Lower leg skin (tissue), 4 donors: ENCODE results near the gene IPO11. TPM values are rescaled to one million over a fixed set of nuclear protein-coding genes. Genes with fewer than 3 reads are reported as not detected.
"Not testable (repeated sequence)": the region's sequence is repeated elsewhere in the genome, so short reads cannot be mapped to it uniquely, and the experiment has no call there.

Experiments
- DNase-seq, 2 donors: peaks; one replicate each; pipeline ENCODE4 v3.0.0-alpha.2; 2019; ENCODE audit warnings: low spot score in 2 of 2
- H3K4me3 ChIP-seq: fragments of 200-600 bp; sonication (generic); 2 replicates; pipeline ENCODE4 v1.5.1; 2017; ENCODE audit warnings: mild to moderate bottlenecking, low read depth; ENCODE audit not compliant: poor library complexity, severe bottlenecking
- POLR2A ChIP-seq, 2 donors: fragments of 450-650 bp; IDR thresholded peaks; one replicate each; pipeline ENCODE4 v1.6.1; 2016 to 2017; ENCODE audit warnings: antibody characterized with exemption in 2 of 2, mild to moderate bottlenecking in 1 of 2, moderate library complexity in 1 of 2
- WGBS, 2 donors: methylation state at CpG; one replicate each; pipeline ENCODE4 v1.1.5; 2018; 5-methylcytosine and 5-hydroxymethylcytosine counted together
- intact Hi-C: fragments of 100-400 bp; cut with DNase I; formaldehyde crosslinking; loops from one replicate; pipeline ENCODE4 v1.15.0; 2023; ENCODE audit warnings: low total_unique reads
- total RNA-seq, 4 donors: library from RNA; depleted of rRNA; stranded (reverse); fragments of >200 nt; gene quantifications; one replicate each; pipeline ENCODE4 v1.1.0, GENCODE V29; 2016
- TF ChIP-seq, protein P1 (sequence below), 3 donors: fragments of 450-650 bp; IDR thresholded peaks; one replicate each; pipeline ENCODE4 v1.5.1; 2016; ENCODE audit warnings: antibody characterized with exemption in 3 of 3, mild to moderate bottlenecking in 3 of 3, moderate library complexity in 2 of 3

Gene IPO11
- total RNA-seq, 4 donors from 2014 or later = 12.9 to 21.8 (median 15.2) TPM

DNA sequence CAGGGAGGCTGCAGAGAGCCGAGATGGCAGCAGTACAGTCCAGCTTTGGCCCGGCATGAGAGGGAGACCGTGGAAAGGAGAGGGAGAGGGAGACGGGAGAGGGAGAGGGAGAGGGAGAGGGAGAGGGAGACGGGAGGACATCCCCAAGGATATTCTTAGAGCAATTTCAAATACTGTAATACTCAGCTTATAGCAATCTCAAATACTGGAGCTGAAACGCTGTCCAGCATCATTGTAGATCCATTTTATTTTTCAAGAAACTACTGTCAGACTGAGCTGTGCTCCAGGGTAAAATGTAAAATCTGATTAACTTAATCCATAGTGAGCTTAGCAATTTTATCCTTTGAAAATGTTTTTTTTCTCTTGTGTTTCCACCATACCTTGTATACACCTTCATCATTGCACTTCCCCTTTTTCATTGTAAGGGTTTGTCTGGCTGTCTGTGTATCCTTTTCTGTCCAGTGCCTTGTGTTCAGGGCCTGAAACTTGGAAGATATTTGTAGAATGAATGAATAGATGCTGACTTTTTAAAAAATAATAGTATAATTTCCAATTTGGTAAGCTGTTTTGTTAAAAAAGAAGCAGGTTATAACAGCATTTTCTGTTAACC is 102.1 kb downstream of the IPO11 start:
- TF ChIP-seq, protein P1, sequence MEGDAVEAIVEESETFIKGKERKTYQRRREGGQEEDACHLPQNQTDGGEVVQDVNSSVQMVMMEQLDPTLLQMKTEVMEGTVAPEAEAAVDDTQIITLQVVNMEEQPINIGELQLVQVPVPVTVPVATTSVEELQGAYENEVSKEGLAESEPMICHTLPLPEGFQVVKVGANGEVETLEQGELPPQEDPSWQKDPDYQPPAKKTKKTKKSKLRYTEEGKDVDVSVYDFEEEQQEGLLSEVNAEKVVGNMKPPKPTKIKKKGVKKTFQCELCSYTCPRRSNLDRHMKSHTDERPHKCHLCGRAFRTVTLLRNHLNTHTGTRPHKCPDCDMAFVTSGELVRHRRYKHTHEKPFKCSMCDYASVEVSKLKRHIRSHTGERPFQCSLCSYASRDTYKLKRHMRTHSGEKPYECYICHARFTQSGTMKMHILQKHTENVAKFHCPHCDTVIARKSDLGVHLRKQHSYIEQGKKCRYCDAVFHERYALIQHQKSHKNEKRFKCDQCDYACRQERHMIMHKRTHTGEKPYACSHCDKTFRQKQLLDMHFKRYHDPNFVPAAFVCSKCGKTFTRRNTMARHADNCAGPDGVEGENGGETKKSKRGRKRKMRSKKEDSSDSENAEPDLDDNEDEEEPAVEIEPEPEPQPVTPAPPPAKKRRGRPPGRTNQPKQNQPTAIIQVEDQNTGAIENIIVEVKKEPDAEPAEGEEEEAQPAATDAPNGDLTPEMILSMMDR (IDR thresholded peaks at IDR 0.05) = no peak
- no peak for TF ChIP-seq POLR2A (IDR thresholded peaks at IDR 0.05)
- intact Hi-C loops = no loop called here
- no peak for DNase-seq
- no peak overlapping the region for H3K4me3 ChIP-seq
- 80 to 86% methylated on average over 6 of the region's 6 CpGs for WGBS, 2 donors

DNA sequence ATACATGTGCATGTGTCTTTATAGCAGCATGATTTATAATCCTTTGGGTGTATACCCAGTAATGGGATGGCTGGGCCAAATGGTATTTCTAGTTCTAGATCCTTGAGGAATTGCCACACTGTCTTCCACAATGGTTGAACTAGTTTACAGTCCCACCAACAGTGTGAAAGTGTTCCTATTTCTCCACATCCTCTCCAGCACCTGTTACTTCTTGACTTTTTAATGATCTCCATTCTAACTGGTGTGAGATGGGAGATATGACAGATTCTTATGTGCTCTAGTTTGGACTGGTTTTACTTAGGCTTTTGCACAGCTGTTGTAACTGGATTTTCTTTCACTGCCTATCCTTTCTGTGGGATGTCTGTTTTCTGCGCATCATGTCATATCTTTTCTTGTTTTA is 108.2 kb downstream of the IPO11 start:
- intact Hi-C loops, DNase-seq, H3K4me3 ChIP-seq: not testable (repeated sequence)
- 100% methylated on average over 1 of the region's 1 CpG for WGBS, 2 donors

DNA sequence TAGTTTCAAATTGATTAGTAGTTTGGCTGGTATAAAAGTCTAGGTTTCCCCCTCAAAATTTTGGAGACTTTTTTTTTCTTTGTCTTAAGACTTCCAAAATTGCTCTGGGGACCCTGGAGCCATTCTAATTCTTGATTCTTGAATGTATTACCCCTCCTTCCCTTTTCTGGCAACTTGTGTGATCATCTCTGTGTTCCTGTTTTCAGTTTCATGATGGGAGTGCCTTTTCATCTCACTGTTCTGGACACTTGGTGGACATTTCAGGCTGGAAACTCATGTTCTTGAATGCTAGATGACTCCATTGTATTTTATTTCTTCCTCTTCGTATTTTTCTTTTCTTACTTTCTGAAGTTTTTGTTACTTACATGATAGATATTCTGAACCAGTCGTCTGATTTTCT is 108.8 kb downstream of the IPO11 start:
- TF ChIP-seq, protein P1 (IDR thresholded peaks at IDR 0.05) = no peak
- no peak for TF ChIP-seq POLR2A (IDR thresholded peaks at IDR 0.05)
- no peak overlapping the region for H3K4me3 ChIP-seq
- DNase-seq = no peak
- 63 to 77% methylated on average over 2 of the region's 2 CpGs for WGBS, 2 donors
- intact Hi-C loops = no loop called here

DNA sequence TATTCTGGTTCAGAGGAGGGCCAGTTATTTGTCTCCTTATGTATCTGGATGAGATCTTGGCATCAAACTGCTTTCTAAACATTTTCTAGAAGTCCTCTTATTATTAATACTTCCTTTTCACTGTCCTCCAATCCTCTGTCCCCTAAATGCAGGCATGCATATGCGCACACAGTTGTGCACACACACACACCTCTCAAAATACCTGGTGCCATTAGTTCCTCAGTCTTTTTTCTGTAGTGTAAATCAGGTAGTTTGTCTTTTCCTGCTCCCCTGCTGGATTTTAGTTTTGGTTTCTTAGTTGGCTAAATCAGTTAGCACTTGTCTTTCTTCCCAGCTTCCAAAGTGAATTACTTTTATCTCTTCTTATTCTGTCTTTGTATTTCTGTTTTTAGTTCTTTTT is 110.2 kb downstream of the IPO11 start:
- intact Hi-C loops = no loop called here
- 95 to 100% methylated on average over 1 of the region's 1 CpG for WGBS, 2 donors
- TF ChIP-seq POLR2A (IDR thresholded peaks at IDR 0.05) = no peak
- TF ChIP-seq, protein P1 (IDR thresholded peaks at IDR 0.05) = no peak
- no peak for DNase-seq
- H3K4me3 ChIP-seq = no peak overlapping the region

DNA sequence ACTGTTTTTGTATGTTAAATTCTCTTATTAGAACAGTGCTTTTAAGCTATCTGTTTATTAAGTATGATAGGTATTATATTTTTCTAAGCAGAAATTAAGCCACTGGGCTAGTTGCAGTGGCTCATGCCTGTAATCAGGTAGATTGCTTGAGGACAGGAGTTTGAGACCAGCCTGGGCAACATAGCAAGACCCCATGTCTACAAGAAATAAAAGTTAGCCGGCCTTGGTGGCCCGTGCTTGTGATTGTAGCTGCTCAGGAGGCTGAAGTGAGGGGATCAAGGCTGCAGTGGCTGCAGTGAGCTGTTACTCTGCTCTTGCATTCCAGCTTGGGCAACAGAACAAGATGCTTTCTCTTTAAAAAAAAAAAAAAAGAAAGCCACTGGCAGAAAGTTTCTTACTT is 121.0 kb downstream of the IPO11 start:
- no peak for TF ChIP-seq POLR2A (IDR thresholded peaks at IDR 0.05)
- TF ChIP-seq, protein P1 (IDR thresholded peaks at IDR 0.05) = no peak
- WGBS, 2 donors = 93 to 98% methylated on average over 2 of the region's 2 CpGs
- H3K4me3 ChIP-seq = no peak overlapping the region
- intact Hi-C loops = no loop called here
- no peak for DNase-seq

DNA sequence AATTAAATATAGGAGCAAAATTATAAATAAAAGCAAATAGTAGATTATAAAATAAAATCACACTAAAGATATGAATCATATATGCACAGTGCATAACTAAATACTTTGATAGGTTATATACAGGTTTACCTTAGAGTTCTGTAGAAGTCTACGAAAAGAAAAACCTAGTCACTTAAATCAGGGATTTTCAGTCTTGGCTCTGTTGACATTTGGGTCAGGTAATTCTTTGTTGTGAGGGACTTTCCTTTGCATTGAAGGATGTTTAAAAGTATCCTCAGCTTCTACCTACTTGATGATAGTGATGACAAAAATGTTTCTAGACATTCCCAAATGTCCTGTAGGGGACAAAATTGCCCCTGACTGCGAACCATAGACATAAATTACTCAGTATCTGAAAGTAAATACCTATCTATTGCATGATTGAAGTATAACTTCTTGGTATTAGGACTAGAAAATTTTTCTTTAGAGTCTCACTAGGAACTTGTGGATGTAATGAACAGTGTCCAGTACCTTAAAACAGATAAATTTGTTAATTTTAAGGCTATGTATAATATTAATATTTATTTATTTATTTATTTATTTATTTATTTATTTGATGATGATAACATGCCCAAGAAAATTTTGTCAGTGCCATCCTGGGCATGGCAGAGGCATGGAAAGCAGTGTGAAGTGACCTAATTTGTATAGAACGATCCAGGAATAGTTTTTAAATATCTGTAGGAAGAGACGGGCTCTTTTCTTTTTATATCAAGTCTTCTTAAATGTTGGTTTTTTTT is 122.1 kb downstream of the IPO11 start:
- DNase-seq = no peak
- H3K4me3 ChIP-seq = no peak overlapping the region
- whole genome bisulfite sequencing, 2 donors = 46 to 72% methylated on average over 4 of the region's 4 CpGs
- no peak for TF ChIP-seq POLR2A (IDR thresholded peaks at IDR 0.05)
- TF ChIP-seq, protein P1 (IDR thresholded peaks at IDR 0.05) = no peak
- intact Hi-C loops = no loop called here
